Upper lobe of right lung (tissue), 1 donor: ENCODE results near the gene CPD. TPM values are rescaled to one million over a fixed set of nuclear protein-coding genes. Genes with fewer than 3 reads are reported as not detected.

Source experiments
- ATAC-seq: fragments of 200-7000 bp; cut with Tn5 transposase; one replicate; pipeline ENCODE4 v1.9.1; 2020; ENCODE audit warnings: mild to moderate bottlenecking, moderate library complexity
- DNase-seq: peaks from one replicate; pipeline ENCODE4 v3.0.0-alpha.2; 2020
- H3K27ac ChIP-seq: fragments of 200-600 bp; one replicate; pipeline ENCODE4 v1.8.0; 2022
- H3K27me3 ChIP-seq: fragments of 200-600 bp; one replicate; pipeline ENCODE4 v1.8.0; 2022; ENCODE audit warnings: mild to moderate bottlenecking
- H3K36me3 ChIP-seq: fragments of 200-600 bp; one replicate; pipeline ENCODE4 v1.8.0; 2022
- H3K4me1 ChIP-seq: fragments of 200-600 bp; one replicate; pipeline ENCODE4 v1.8.0; 2022
- H3K4me3 ChIP-seq: fragments of 200-600 bp; one replicate; pipeline ENCODE4 v1.8.0; 2022; ENCODE audit warnings: mild to moderate bottlenecking
- H3K9me3 ChIP-seq: fragments of 200-600 bp; one replicate; pipeline ENCODE4 v1.8.0; 2022
- CTCF ChIP-seq: fragments of 200-600 bp; IDR thresholded peaks from one replicate; pipeline ENCODE4 v1.8.0; 2022; ENCODE audit warnings: antibody characterized with exemption
- intact Hi-C: fragments of 100-400 bp; cut with DNase I; formaldehyde crosslinking; loops from one replicate; pipeline ENCODE4 v1.11.0; 2022
- total RNA-seq: library from RNA; stranded (reverse); fragmentation: NEBNext Ultra II Directional; extraction: Animal tissue kit (Norgen Biotek cat#: 25700); gene quantifications from one replicate; pipeline ENCODE4 v1.2.1, GENCODE V29; 2021
- donor health status: DM: no; HTN: yes; CAD: no; lungs with severe emphysema.

Gene CPD
- total RNA-seq, 1 donor from 2014 or later, result 75.3 TPM

- intact Hi-C loops, result no loop called here
- ATAC-seq, result no peak
- peak overlapping the region; percentile 88 for H3K27ac ChIP-seq
- TF ChIP-seq CTCF, result no peak
- DNase-seq, result no peak
- peaks cover 43% of the 10 kb centered on the region for H3K4me1 ChIP-seq
- H3K27me3 ChIP-seq, result no peaks in the 10 kb centered on the region
- peak overlapping the region; percentile 78 for H3K4me3 ChIP-seq
- H3K36me3 ChIP-seq, result no peaks in the 10 kb centered on the region
- no peaks in the 10 kb centered on the region for H3K9me3 ChIP-seq
These were observed 1.0 kb upstream of the CPD start for GRCh38 chr17:30377574-30378240.

- H3K4me1 ChIP-seq, result peaks cover 47% of the 10 kb centered on the region
- H3K27me3 ChIP-seq, result no peaks in the 10 kb centered on the region
- no peak for ATAC-seq
- DNase-seq, result peak; percentile 68
- H3K4me3 ChIP-seq, result peak overlapping the region; percentile 78
- TF ChIP-seq CTCF, result no peak
- H3K27ac ChIP-seq, result peak overlapping the region; percentile 88
- intact Hi-C loops, result no loop called here
- H3K9me3 ChIP-seq, result no peaks in the 10 kb centered on the region
- no peaks in the 10 kb centered on the region for H3K36me3 ChIP-seq
These were observed 394 bp upstream of the CPD start for GRCh38 chr17:30378241-30378824.

- DNase-seq (peak; percentile 73), ATAC-seq (peak; percentile 10)
- H3K27ac ChIP-seq, result peak overlapping the region; percentile 88
- no peak for TF ChIP-seq CTCF
- peaks cover 49% of the 10 kb centered on the region for H3K4me1 ChIP-seq
- no peaks in the 10 kb centered on the region for H3K27me3 ChIP-seq
- no peaks in the 10 kb centered on the region for H3K36me3 ChIP-seq
- peak overlapping the region; percentile 78 for H3K4me3 ChIP-seq
- H3K9me3 ChIP-seq, result no peaks in the 10 kb centered on the region
- intact Hi-C loops, result no loop called here
These were observed 676 bp downstream of the CPD start for GRCh38 chr17:30379303-30379902.

- Histone ChIP-seq H3K4me1 (peaks cover 49% of the 10 kb centered on the region), H3K36me3 (no peaks in the 10 kb centered on the region), H3K4me3 (peak overlapping the region; percentile 78), H3K27ac (peak overlapping the region; percentile 88), H3K9me3 (no peaks in the 10 kb centered on the region), H3K27me3 (no peaks in the 10 kb centered on the region)
- intact Hi-C loops, result no loop called here
- DNase-seq (no peak), ATAC-seq (no peak)
- no peak for TF ChIP-seq CTCF
These were observed 1.2 kb downstream of the CPD start for GRCh38 chr17:30379903-30380381.

- ATAC-seq, result no peak
- no peak for TF ChIP-seq CTCF
- DNase-seq, result no peak
- H3K27ac ChIP-seq, result no peak overlapping the region
- peaks cover 49% of the 10 kb centered on the region for H3K4me1 ChIP-seq
- no peaks in the 10 kb centered on the region for H3K27me3 ChIP-seq
- peaks cover 8% of the 10 kb centered on the region for H3K36me3 ChIP-seq
- H3K9me3 ChIP-seq, result no peaks in the 10 kb centered on the region
- intact Hi-C loops, result no loop called here
- peak overlapping the region; percentile 78 for H3K4me3 ChIP-seq
These were observed 2.1 kb downstream of the CPD start for GRCh38 chr17:30380643-30381339.
